SJCRH30 (cell line): Measurements from ENCODE around the gene LRRC7. TPM values are rescaled to one million over a fixed set of nuclear protein-coding genes. Genes with fewer than 3 reads are reported as not detected.

Experiments used
- DNase-seq, 2 experiments: peaks; one replicate each; pipeline ENCODE4 v3.0.0-alpha.2; 2015 to 2020
- H3K27ac ChIP-seq: fragments of 250-450 bp; sonication (Bioruptor Pico); 2 replicates; pipeline ENCODE4 v1.5.1; 2020; ENCODE audit warnings: mild to moderate bottlenecking, moderate library complexity
- H3K27me3 ChIP-seq: fragments of 250-450 bp; sonication (Bioruptor Pico); 2 replicates; pipeline ENCODE4 v1.5.1; 2020; ENCODE audit warnings: mild to moderate bottlenecking, moderate library complexity
- H3K36me3 ChIP-seq: fragments of 250-450 bp; sonication (Bioruptor Pico); 2 replicates; pipeline ENCODE4 v1.5.1; 2020; ENCODE audit warnings: mild to moderate bottlenecking, moderate library complexity
- H3K4me1 ChIP-seq: fragments of 250-450 bp; sonication (Bioruptor Pico); 2 replicates; pipeline ENCODE4 v1.5.1; 2020; ENCODE audit warnings: mild to moderate bottlenecking, moderate library complexity
- H3K4me3 ChIP-seq: fragments of 250-450 bp; sonication (Bioruptor Pico); 2 replicates; pipeline ENCODE4 v1.5.1; 2020; ENCODE audit warnings: mild to moderate bottlenecking, moderate library complexity
- H3K9me3 ChIP-seq: fragments of 250-450 bp; sonication (Bioruptor Pico); replicated peaks from 2 replicates; pipeline ENCODE4 v1.5.1; 2020; ENCODE audit warnings: mild to moderate bottlenecking, moderate library complexity
- total RNA-seq: library from RNA; depleted of rRNA; stranded (reverse); fragments of >200 nt; shearing (Covaris generic); gene quantifications from 2 replicates; pipeline ENCODE4 v1.2.3, GENCODE V29; 2014

LRRC7 gene
- total RNA-seq, 1 experiment from 2014 or later = 0.04 TPM

GRCh38 chr1:70077066-70077465 is 509.3 kb downstream of the LRRC7 start:
- no peaks in the 10 kb centered on the region for H3K36me3 ChIP-seq
- no peaks in the 10 kb centered on the region for H3K9me3 ChIP-seq
- DNase-seq = no peak
- H3K27me3 ChIP-seq = no peaks in the 10 kb centered on the region
- no peaks in the 10 kb centered on the region for H3K4me1 ChIP-seq
- H3K27ac ChIP-seq = no peak overlapping the region
- H3K4me3 ChIP-seq = no peak overlapping the region

GRCh38 chr1:70079546-70079945 is 511.8 kb downstream of the LRRC7 start:
- no peaks in the 10 kb centered on the region for H3K4me1 ChIP-seq
- no peaks in the 10 kb centered on the region for H3K36me3 ChIP-seq
- no peak overlapping the region for H3K27ac ChIP-seq
- no peak for DNase-seq
- no peaks in the 10 kb centered on the region for H3K27me3 ChIP-seq
- H3K4me3 ChIP-seq = no peak overlapping the region
- no peaks in the 10 kb centered on the region for H3K9me3 ChIP-seq

GRCh38 chr1:70083519-70083918 is 515.8 kb downstream of the LRRC7 start:
- Histone ChIP-seq H3K4me1 (no peaks in the 10 kb centered on the region), H3K27me3 (no peaks in the 10 kb centered on the region), H3K4me3 (no peak overlapping the region), H3K9me3 (no peaks in the 10 kb centered on the region), H3K36me3 (no peaks in the 10 kb centered on the region), H3K27ac (no peak overlapping the region)
- DNase-seq = no peak

- no peak overlapping the region for H3K4me3 ChIP-seq
- DNase-seq = no peak
Measured at GRCh38 chr1:70084314-70084915, 516.7 kb downstream of the LRRC7 start.

GRCh38 chr1:70085521-70085920 is 517.8 kb downstream of the LRRC7 start:
- H3K4me3 ChIP-seq = no peak overlapping the region
- no peaks in the 10 kb centered on the region for H3K27me3 ChIP-seq
- no peaks in the 10 kb centered on the region; the same call in 1 of the 2 replicates for H3K4me1 ChIP-seq
- DNase-seq = no peak
- no peaks in the 10 kb centered on the region for H3K9me3 ChIP-seq
- no peaks in the 10 kb centered on the region for H3K36me3 ChIP-seq
- no peak overlapping the region for H3K27ac ChIP-seq

More at GRCh38 chr1:70084314-70084915, 516.7 kb downstream of the LRRC7 start:
- H3K27ac ChIP-seq = no peak overlapping the region
- H3K27me3 ChIP-seq = no peaks in the 10 kb centered on the region
- no peaks in the 10 kb centered on the region for H3K36me3 ChIP-seq
- H3K9me3 ChIP-seq = no peaks in the 10 kb centered on the region
- H3K4me1 ChIP-seq = no peaks in the 10 kb centered on the region

- Histone ChIP-seq H3K36me3 (no peaks in the 10 kb centered on the region), H3K27ac (no peak overlapping the region), H3K27me3 (no peaks in the 10 kb centered on the region), H3K4me1 (no peaks in the 10 kb centered on the region; the same call in 1 of the 2 replicates), H3K9me3 (no peaks in the 10 kb centered on the region), H3K4me3 (no peak overlapping the region)
- no peak for DNase-seq
Measured at GRCh38 chr1:70086897-70087296, 519.2 kb downstream of the LRRC7 start.

GRCh38 chr1:70090141-70090540 is 522.4 kb downstream of the LRRC7 start:
- peak overlapping the region; percentile 37 for H3K27ac ChIP-seq
- H3K4me3 ChIP-seq = no peak overlapping the region
- no peaks in the 10 kb centered on the region for H3K36me3 ChIP-seq
- no peaks in the 10 kb centered on the region for H3K9me3 ChIP-seq
- H3K27me3 ChIP-seq = no peaks in the 10 kb centered on the region
- no peak for DNase-seq
- H3K4me1 ChIP-seq = no peaks in the 10 kb centered on the region; the same call in 1 of the 2 replicates

GRCh38 chr1:70090875-70091274 is 523.2 kb downstream of the LRRC7 start:
- no peaks in the 10 kb centered on the region for H3K27me3 ChIP-seq
- no peaks in the 10 kb centered on the region; the same call in 1 of the 2 replicates for H3K4me1 ChIP-seq
- no peaks in the 10 kb centered on the region for H3K36me3 ChIP-seq
- no peak overlapping the region for H3K4me3 ChIP-seq
- peak; percentile 10 to 14 for DNase-seq
- H3K27ac ChIP-seq = peak overlapping the region; percentile 37
- no peaks in the 10 kb centered on the region for H3K9me3 ChIP-seq

GRCh38 chr1:70091811-70092210 is 524.1 kb downstream of the LRRC7 start:
- no peaks in the 10 kb centered on the region for H3K36me3 ChIP-seq
- no peak for DNase-seq
- no peaks in the 10 kb centered on the region for H3K27me3 ChIP-seq
- H3K27ac ChIP-seq = no peak overlapping the region
- no peaks in the 10 kb centered on the region for H3K9me3 ChIP-seq
- no peaks in the 10 kb centered on the region; the same call in 1 of the 2 replicates for H3K4me1 ChIP-seq
- no peak overlapping the region for H3K4me3 ChIP-seq

- no peaks in the 10 kb centered on the region; the same call in 1 of the 2 replicates for H3K4me1 ChIP-seq
- DNase-seq = no peak
- no peaks in the 10 kb centered on the region for H3K9me3 ChIP-seq
- no peak overlapping the region for H3K4me3 ChIP-seq
- H3K27ac ChIP-seq = no peak overlapping the region
- H3K36me3 ChIP-seq = no peaks in the 10 kb centered on the region
- no peaks in the 10 kb centered on the region for H3K27me3 ChIP-seq
Measured at GRCh38 chr1:70092526-70092925, 524.8 kb downstream of the LRRC7 start.

GRCh38 chr1:70093250-70093975 is 525.7 kb downstream of the LRRC7 start:
- no peak overlapping the region for H3K27ac ChIP-seq

GRCh38 chr1:70101231-70101630 is 533.5 kb downstream of the LRRC7 start:
- Histone ChIP-seq H3K4me3 (no peak overlapping the region), H3K27me3 (no peaks in the 10 kb centered on the region; the same call in 1 of the 2 replicates), H3K36me3 (no peaks in the 10 kb centered on the region), H3K27ac (no peak overlapping the region), H3K4me1 (no peaks in the 10 kb centered on the region), H3K9me3 (no peaks in the 10 kb centered on the region)
- DNase-seq = no peak

More at GRCh38 chr1:70093250-70093975, 525.7 kb downstream of the LRRC7 start:
- Histone ChIP-seq H3K4me3 (no peak overlapping the region), H3K27me3 (no peaks in the 10 kb centered on the region), H3K36me3 (no peaks in the 10 kb centered on the region), H3K9me3 (no peaks in the 10 kb centered on the region), H3K4me1 (no peaks in the 10 kb centered on the region; the same call in 1 of the 2 replicates)
- DNase-seq = no peak

GRCh38 chr1:70101774-70102173 is 534.1 kb downstream of the LRRC7 start:
- Histone ChIP-seq H3K27me3 (no peaks in the 10 kb centered on the region; the same call in 1 of the 2 replicates), H3K4me1 (no peaks in the 10 kb centered on the region), H3K27ac (no peak overlapping the region), H3K9me3 (no peaks in the 10 kb centered on the region), H3K4me3 (no peak overlapping the region), H3K36me3 (no peaks in the 10 kb centered on the region)
- DNase-seq = no peak

- Histone ChIP-seq H3K36me3 (no peaks in the 10 kb centered on the region), H3K4me3 (no peak overlapping the region), H3K27me3 (no peaks in the 10 kb centered on the region; the same call in 1 of the 2 replicates), H3K4me1 (no peaks in the 10 kb centered on the region), H3K27ac (no peak overlapping the region), H3K9me3 (no peaks in the 10 kb centered on the region)
- no peak for DNase-seq
Measured at GRCh38 chr1:70103770-70104169, 536.0 kb downstream of the LRRC7 start.

- no peak for DNase-seq
- Histone ChIP-seq H3K36me3 (no peaks in the 10 kb centered on the region), H3K27me3 (0 out of 2 replicates have a peak, but pooled peaks cover 4% of the 10 kb centered on the region), H3K4me3 (no peak overlapping the region), H3K27ac (no peak overlapping the region), H3K4me1 (no peaks in the 10 kb centered on the region), H3K9me3 (no peaks in the 10 kb centered on the region)
Measured at GRCh38 chr1:70109241-70109640, 541.5 kb downstream of the LRRC7 start.
